Progenitor cell of endocrine pancreas (in vitro differentiated cells): ENCODE data around the gene GTPBP1. TPM values are rescaled to one million over a fixed set of nuclear protein-coding genes. Genes with fewer than 3 reads are reported as not detected.

Source experiments
- DNase-seq: peaks from one replicate; pipeline ENCODE4 v3.0.0; 2021; ENCODE audit warnings: low spot score; ENCODE audit not compliant: unreplicated experiment
- H3K27ac Mint-ChIP-seq: 2 replicates; pipeline ENCODE4 v1.8.0; 2021; ENCODE audit warnings: mild to moderate bottlenecking, moderate library complexity, mixed read lengths
- H3K27me3 Mint-ChIP-seq: 2 replicates; pipeline ENCODE4 v1.8.0; 2021; ENCODE audit warnings: mixed read lengths
- H3K36me3 Mint-ChIP-seq: 2 replicates; pipeline ENCODE4 v1.8.0; 2022; ENCODE audit warnings: mixed read lengths; ENCODE audit not compliant: insufficient read depth
- H3K4me1 Mint-ChIP-seq: 2 replicates; pipeline ENCODE4 v1.8.0; 2021; ENCODE audit warnings: low read depth, mixed read lengths
- H3K4me3 Mint-ChIP-seq: 2 replicates; pipeline ENCODE4 v1.8.0; 2021; ENCODE audit warnings: low read depth, mild to moderate bottlenecking, moderate library complexity, mixed read lengths
- H3K9me3 Mint-ChIP-seq: 2 replicates; pipeline ENCODE4 v1.8.0; 2021; ENCODE audit warnings: low read depth, mixed read lengths
- total RNA-seq: library from RNA; stranded (reverse); gene quantifications from 2 replicates; pipeline ENCODE4 v1.2.1, GENCODE V29; 2021
- TF ChIP-seq, protein P1 (sequence below): fragments of 200-600 bp; sonication (generic); IDR thresholded peaks from one replicate; pipeline ENCODE4 v1.5.0; 2021; ENCODE audit warnings: antibody characterized with exemption, mild to moderate bottlenecking; ENCODE audit not compliant: unreplicated experiment

GTPBP1 gene
- total RNA-seq, 1 donor from 2014 or later: 64.0 TPM

DNA sequence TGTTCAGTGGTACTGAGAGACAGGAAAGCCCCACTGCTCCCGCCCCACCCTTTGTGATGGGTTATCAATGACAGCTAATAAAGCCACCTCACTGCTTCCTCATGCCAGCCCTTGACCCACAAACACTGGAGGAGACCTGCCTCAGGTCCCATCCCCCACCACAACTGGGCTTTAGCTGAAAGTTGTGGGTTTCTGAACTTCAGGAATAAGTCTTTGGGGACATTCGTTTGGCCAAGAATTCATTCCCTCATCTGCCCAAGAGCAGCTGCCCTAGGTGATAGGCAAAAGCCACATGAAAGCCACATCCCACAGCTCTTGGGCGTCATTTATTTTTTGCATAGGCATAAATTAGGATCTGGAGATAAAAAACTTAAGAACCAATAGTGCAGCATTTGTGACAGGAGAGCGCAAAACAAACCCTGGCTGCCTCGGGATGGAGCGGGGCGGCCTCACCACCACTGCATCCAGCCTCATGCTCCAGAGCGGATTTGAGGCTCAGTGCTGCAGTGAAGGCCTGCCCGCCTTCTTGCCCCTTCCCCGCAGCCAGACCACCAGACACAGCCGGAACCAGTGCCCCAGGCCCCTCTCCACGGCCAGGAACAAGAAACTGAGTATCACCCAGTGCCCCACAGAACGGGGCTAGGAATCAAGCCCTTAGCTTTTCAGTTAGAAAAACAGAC is 28.8 kb downstream of the GTPBP1 start:
- no peak overlapping the region for H3K4me3 Mint-ChIP-seq
- peaks cover 3% of the 10 kb centered on the region for H3K4me1 Mint-ChIP-seq
- H3K27ac Mint-ChIP-seq: peak overlapping the region; percentile 52
- TF ChIP-seq, protein P1, sequence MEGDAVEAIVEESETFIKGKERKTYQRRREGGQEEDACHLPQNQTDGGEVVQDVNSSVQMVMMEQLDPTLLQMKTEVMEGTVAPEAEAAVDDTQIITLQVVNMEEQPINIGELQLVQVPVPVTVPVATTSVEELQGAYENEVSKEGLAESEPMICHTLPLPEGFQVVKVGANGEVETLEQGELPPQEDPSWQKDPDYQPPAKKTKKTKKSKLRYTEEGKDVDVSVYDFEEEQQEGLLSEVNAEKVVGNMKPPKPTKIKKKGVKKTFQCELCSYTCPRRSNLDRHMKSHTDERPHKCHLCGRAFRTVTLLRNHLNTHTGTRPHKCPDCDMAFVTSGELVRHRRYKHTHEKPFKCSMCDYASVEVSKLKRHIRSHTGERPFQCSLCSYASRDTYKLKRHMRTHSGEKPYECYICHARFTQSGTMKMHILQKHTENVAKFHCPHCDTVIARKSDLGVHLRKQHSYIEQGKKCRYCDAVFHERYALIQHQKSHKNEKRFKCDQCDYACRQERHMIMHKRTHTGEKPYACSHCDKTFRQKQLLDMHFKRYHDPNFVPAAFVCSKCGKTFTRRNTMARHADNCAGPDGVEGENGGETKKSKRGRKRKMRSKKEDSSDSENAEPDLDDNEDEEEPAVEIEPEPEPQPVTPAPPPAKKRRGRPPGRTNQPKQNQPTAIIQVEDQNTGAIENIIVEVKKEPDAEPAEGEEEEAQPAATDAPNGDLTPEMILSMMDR: no peak
- H3K36me3 Mint-ChIP-seq: peaks cover 14% of the 10 kb centered on the region
- no peaks in the 10 kb centered on the region for H3K9me3 Mint-ChIP-seq
- no peaks in the 10 kb centered on the region for H3K27me3 Mint-ChIP-seq
- DNase-seq: no peak

DNA sequence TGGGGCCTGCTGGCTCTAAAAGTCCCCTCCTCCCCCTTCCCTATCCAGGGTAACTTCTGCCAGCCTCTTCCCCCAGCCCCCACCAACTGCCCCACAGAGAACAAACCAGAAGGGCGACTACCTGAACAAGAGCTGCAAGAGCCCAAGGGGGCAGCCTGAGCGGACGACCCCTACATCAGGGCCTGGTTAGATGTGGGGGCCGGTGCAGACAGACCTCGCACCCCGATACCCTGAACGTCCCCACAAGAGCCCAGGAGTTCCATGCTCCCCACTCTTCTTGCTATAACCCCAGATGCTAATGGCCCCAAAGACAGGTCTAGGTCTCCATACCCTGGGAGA is 29.4 kb downstream of the GTPBP1 start:
- Mint-ChIP-seq H3K4me1 (peaks cover 3% of the 10 kb centered on the region), H3K36me3 (peaks cover 14% of the 10 kb centered on the region), H3K27ac (peak overlapping the region; percentile 20), H3K4me3 (no peak overlapping the region), H3K27me3 (no peaks in the 10 kb centered on the region), H3K9me3 (no peaks in the 10 kb centered on the region)
- TF ChIP-seq, protein P1: no peak
- no peak for DNase-seq

DNA sequence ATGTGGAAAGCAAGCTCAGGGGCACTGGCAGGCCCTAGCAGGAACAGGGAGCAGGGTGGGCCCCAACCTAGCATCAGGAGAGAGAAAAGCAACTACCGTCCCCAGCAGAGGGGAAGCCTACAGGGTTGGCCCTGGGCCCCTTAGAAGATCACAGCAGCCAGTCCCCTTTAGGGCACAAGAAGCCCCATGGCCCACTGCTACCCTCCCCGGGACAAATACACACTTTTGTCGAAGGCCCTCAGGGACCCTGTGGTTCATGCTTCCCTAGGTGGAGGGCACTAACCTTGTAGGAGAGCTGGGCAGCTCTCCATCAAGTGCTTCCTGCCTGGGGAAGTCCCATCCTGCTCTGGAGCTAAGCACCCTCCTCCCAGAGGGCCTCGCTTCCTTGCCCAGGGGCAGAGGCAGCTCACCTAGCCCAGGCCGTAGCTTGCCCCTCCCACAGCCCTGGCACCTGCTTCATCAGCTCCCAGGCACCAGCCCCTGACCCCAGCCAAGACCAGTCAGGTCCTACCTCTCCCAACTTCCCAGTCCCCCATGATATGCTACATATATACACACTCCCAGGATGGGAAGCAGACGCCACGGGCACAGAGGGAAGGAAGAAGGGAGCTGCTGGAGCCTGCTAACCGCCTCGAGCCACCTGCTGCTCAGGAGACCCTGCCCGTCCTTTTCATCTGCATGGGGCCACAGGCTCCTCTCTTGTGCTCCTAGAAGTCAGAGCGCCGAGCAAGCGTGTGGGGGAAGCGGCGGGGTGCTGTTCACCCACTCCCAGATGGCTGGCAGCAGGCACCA is 29.9 kb downstream of the GTPBP1 start:
- peaks cover 11% of the 10 kb centered on the region for H3K36me3 Mint-ChIP-seq
- DNase-seq: no peak
- H3K4me3 Mint-ChIP-seq: no peak overlapping the region

DNA sequence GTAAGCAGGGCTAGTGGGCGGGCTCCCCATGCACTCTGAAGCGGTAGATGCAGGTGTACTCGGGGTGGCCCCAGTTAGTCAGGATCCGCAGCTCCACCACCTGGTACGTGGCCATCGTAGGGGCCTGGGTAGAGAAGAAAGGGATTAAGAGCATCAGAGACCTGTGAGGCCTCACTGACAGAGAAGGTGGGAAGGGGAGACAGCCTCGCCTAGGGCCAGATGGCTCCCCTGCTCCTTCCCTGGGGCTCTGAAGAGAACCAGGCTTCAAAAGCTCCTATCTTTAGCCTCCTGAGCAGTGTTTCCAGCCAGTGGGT is 30.5 kb downstream of the GTPBP1 start:
- H3K4me3 Mint-ChIP-seq: no peak overlapping the region
- peaks cover 12% of the 10 kb centered on the region for H3K36me3 Mint-ChIP-seq

More for the DNA sequence above, 29.9 kb downstream of the GTPBP1 start:
- Mint-ChIP-seq H3K27ac (no peak overlapping the region), H3K4me1 (peaks cover 3% of the 10 kb centered on the region), H3K27me3 (no peaks in the 10 kb centered on the region), H3K9me3 (no peaks in the 10 kb centered on the region)
- TF ChIP-seq, protein P1: no peak

DNA sequence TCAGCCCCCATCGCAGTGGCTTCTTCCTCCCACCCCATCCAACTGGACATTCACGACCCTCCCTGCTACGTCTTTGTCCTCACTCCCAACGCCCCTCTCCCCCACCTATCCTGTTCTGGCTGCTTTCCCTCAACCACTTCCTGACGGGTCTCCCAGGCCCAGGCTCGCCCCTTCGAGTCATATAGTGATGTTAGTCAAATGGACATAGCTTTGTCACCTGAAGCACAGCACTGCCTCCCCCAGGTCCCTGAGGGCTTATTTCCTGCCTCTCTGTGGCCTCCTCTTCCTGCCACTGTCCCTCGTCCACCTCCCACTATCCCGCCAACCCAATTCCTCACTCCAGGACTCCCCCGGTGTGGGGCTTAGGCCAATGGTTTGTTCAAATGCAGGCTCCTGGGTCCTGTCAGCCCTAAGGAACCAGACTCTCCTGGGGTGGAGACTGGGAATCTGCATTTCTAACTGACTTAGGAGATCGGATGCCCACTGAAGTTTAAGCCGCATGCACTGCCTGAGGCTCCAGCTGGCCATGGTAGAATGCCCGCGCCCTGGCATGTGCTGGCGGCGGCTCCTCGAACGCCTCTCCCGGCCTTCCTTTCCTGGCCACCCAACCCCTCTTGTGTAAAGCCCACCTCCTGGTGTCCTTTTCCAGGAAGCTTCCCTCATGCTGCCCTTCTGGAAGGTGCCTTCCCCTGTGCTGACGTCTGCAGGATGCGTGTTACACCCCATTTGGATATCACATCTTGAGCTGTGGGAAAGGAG is 31.7 kb downstream of the GTPBP1 start:
- H3K9me3 Mint-ChIP-seq: no peaks in the 10 kb centered on the region
- no peak for DNase-seq
- H3K27me3 Mint-ChIP-seq: no peaks in the 10 kb centered on the region
- no peak overlapping the region for H3K27ac Mint-ChIP-seq
- peaks cover 14% of the 10 kb centered on the region for H3K36me3 Mint-ChIP-seq
- no peak overlapping the region for H3K4me3 Mint-ChIP-seq
- peaks cover 3% of the 10 kb centered on the region for H3K4me1 Mint-ChIP-seq
- TF ChIP-seq, protein P1: no peak

More for the DNA sequence above, 30.5 kb downstream of the GTPBP1 start:
- no peak for DNase-seq
- Mint-ChIP-seq H3K4me1 (peaks cover 3% of the 10 kb centered on the region), H3K9me3 (no peaks in the 10 kb centered on the region), H3K27me3 (no peaks in the 10 kb centered on the region), H3K27ac (no peak overlapping the region)
- TF ChIP-seq, protein P1: no peak
